Tibial nerve (tissue), 4 donors: Measurements from ENCODE around the gene PLXNB1. TPM values are rescaled to one million over a fixed set of nuclear protein-coding genes. Genes with fewer than 3 reads are reported as not detected.

ENCODE experiments used
- DNase-seq, 2 donors: peaks; one replicate each; pipeline ENCODE4 v3.0.0-alpha.2; 2019; ENCODE audit warnings: low spot score in 2 of 2
- H3K27ac ChIP-seq, 4 donors: fragments of 200-600 bp; sonication (generic) in 3 of 4; one replicate each; pipeline ENCODE4 v1.5.1; 2017 to 2019; ENCODE audit warnings: mild to moderate bottlenecking in 1 of 4
- H3K27me3 ChIP-seq, 2 donors: fragments of 200-600 bp; sonication (generic) in 1 of 2; one replicate each; pipeline versions ENCODE4 v1.5.1 to v1.6.0; 2017 to 2019
- H3K36me3 ChIP-seq, 3 donors: fragments of 200-600 bp; sonication (generic); one replicate each; pipeline ENCODE4 v1.5.1; 2018 to 2019
- H3K4me1 ChIP-seq, 4 donors: fragments of 200-600 bp; sonication (generic) in 3 of 4; one replicate each; pipeline ENCODE4 v1.5.1; 2017 to 2019
- H3K4me3 ChIP-seq, 4 donors: fragments of 200-600 bp; sonication (generic) in 3 of 4; one replicate each; pipeline ENCODE4 v1.5.1; 2017 to 2019; ENCODE audit warnings: mild to moderate bottlenecking in 1 of 4, moderate library complexity in 1 of 4
- H3K9me3 ChIP-seq, 4 donors: fragments of 200-600 bp; sonication (generic) in 3 of 4; one replicate each; pipeline ENCODE4 v1.5.1; 2017 to 2019
- EP300 ChIP-seq, 2 donors: sonication (generic); formaldehyde crosslinking; IDR thresholded peaks; one replicate each; pipeline ENCODE4 v1.6.1; 2017; ENCODE audit warnings: antibody characterized with exemption in 2 of 2, mild to moderate bottlenecking in 1 of 2
- POLR2A ChIP-seq, 2 donors: fragments of 450-650 bp; IDR thresholded peaks; one replicate each; pipeline ENCODE4 v1.6.1; 2017; ENCODE audit warnings: antibody characterized with exemption in 2 of 2, mild to moderate bottlenecking in 2 of 2, moderate library complexity in 2 of 2
- WGBS, 2 donors: methylation state at CpG; one replicate each; pipeline ENCODE4 v1.1.5; 2018; 5-methylcytosine and 5-hydroxymethylcytosine counted together
- total RNA-seq, 4 donors: library from RNA; depleted of rRNA; stranded (reverse); fragments of >200 nt; gene quantifications; one replicate each; pipeline ENCODE4 v1.1.0, GENCODE V29; 2016
- TF ChIP-seq, protein P1 (sequence below), 5 experiments: fragments of 200-600 bp in 3 of 5; fragments of 450-650 bp in 2 of 5; sonication (generic) in 3 of 5; IDR thresholded peaks; one replicate each; pipeline ENCODE4 v1.5.1; 2016 to 2019; ENCODE audit warnings: antibody characterized with exemption in 5 of 5, mild to moderate bottlenecking in 3 of 5, moderate library complexity in 2 of 5

PLXNB1 gene
- total RNA-seq, 4 donors from 2014 or later, result 216 to 379 (median 339) TPM

DNA sequence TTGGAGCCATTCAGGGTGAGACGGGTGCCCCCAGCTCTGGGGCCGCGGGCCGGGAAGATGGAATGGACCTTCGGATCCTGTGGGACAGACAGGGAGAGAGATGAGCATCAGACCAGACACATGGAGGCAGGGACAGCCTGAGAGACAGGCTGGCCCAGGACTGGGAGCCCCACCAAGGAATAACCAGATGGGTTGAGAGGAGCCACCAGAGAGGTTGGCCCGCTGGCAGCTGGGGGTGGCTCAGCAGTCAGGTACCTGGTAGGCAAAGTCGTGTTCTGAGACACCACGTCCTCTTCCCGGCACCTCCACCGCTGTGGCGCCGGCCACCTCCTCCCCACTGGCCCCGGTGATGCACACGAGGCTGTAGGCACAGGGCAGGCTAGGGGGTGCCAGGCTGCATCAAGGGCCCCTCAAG is 13.8 kb downstream of the PLXNB1 start:
- peaks cover 6 to 100% (median 10%) of the 10 kb centered on the region in 3 donors for H3K36me3 ChIP-seq
- no peak for TF ChIP-seq EP300 (IDR thresholded peaks at IDR 0.05)
- TF ChIP-seq, protein P1, sequence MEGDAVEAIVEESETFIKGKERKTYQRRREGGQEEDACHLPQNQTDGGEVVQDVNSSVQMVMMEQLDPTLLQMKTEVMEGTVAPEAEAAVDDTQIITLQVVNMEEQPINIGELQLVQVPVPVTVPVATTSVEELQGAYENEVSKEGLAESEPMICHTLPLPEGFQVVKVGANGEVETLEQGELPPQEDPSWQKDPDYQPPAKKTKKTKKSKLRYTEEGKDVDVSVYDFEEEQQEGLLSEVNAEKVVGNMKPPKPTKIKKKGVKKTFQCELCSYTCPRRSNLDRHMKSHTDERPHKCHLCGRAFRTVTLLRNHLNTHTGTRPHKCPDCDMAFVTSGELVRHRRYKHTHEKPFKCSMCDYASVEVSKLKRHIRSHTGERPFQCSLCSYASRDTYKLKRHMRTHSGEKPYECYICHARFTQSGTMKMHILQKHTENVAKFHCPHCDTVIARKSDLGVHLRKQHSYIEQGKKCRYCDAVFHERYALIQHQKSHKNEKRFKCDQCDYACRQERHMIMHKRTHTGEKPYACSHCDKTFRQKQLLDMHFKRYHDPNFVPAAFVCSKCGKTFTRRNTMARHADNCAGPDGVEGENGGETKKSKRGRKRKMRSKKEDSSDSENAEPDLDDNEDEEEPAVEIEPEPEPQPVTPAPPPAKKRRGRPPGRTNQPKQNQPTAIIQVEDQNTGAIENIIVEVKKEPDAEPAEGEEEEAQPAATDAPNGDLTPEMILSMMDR (IDR thresholded peaks at IDR 0.05), result no peak
- TF ChIP-seq POLR2A (IDR thresholded peaks at IDR 0.05), result no peak
- no peak for DNase-seq
- 86 to 91% methylated on average over 14 of the region's 14 CpGs for WGBS, 2 donors
- H3K27me3 ChIP-seq, result no peaks in the 10 kb centered on the region
- no peaks in the 10 kb centered on the region for H3K9me3 ChIP-seq
- peaks cover 0 to 7% (median 0%) of the 10 kb centered on the region in 4 donors for H3K4me1 ChIP-seq
- no peak overlapping the region for H3K4me3 ChIP-seq
- H3K27ac ChIP-seq, result peak overlapping the region in 2 of 4 donors; percentile 9 to 62

DNA sequence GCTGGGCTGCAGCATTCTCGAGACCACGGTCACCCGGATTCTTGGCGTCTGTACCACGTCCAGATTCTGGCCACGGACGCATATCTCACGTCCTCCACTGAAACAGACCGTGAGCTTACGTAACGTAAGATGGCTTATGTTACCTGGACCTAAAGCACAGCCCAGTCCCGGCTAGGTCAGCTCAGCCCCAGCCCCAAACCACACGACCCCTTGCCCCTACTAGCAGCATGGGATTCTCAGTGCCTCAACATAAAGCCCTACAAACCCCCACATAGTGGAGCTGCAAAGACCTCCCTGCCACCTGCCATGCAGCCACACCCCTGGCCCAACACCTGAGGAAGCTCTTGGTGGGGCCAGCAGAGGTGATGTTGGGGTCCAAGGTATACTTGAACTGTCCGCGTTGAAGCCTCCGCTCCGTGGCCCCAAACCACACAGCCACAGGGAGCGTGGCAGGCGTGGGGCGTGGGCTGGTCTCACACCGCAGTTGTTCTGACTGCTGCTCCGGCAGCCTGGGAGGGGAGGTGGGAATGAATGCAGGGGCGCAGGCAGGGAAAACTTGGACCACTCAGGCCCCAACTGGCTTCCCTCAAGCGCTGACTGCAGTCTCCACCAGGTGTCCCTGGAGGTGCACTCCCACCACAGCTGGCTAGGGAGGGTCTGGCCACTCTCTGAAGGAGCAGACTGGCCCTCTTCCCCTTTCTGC is 14.5 kb downstream of the PLXNB1 start:
- TF ChIP-seq POLR2A (IDR thresholded peaks at IDR 0.05) (no peak), EP300 (IDR thresholded peaks at IDR 0.05) (no peak)
- TF ChIP-seq, protein P1 (IDR thresholded peaks at IDR 0.05), result no peak
- Histone ChIP-seq H3K4me1 (peaks cover 0 to 5% (median 0%) of the 10 kb centered on the region in 4 donors), H3K36me3 (peaks cover 6 to 100% (median 11%) of the 10 kb centered on the region in 3 donors), H3K27me3 (no peaks in the 10 kb centered on the region), H3K27ac (peak overlapping the region in 1 of 4 donors; percentile 62), H3K4me3 (no peak overlapping the region), H3K9me3 (no peaks in the 10 kb centered on the region)
- DNase-seq, result no peak
- 85 to 89% methylated on average over 17 to 24 of the region's 24 CpGs for WGBS, 2 donors

DNA sequence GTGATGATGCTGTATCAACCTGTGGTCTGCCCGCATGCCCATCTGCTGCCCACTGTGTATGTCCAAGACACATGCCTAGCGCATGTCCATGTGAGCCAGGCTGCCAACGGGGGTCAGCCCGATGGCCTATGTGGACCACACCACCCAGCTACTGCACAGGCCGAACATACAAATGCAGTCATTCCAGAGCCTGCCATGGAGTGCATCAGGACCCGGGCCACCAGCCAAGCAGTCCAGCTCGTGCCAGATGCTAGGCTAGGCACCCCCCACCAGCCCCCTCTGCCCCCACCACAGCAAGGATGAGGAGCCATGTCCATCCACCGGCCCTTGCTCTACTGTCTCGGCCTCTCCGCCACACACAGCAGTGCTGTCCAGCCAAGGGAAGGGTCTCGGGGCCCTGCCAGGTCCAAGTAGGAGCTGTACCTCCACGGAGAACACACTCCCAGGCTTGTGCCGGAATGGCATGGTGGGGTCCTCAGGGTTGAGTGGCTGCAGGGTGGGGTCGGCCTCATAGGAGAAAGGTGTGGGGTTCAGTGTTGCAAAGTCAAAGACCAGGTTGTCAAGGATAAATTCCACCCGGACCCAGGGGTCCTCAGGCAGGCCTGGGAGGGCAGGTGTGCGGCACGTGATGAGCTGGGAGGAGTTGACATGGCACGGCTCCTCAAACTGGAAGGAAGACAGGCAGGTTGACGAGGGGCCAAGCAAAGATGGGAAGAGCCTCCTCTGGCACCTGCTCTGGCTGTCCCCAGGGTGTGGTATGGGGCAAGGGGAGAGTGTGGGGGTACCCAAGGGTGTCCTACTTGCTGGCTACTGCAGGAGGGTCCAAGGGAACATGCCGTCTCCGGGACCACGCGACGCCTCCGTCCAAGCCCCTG is 15.3 kb downstream of the PLXNB1 start:
- H3K27me3 ChIP-seq, result no peaks in the 10 kb centered on the region
- no peak for DNase-seq
- H3K36me3 ChIP-seq, result peaks cover 6 to 100% (median 11%) of the 10 kb centered on the region in 3 donors
- WGBS, 2 donors, result 85 to 90% methylated on average over 15 to 22 of the region's 25 CpGs
- peaks cover 0 to 5% (median 0%) of the 10 kb centered on the region in 4 donors for H3K4me1 ChIP-seq
- no peaks in the 10 kb centered on the region for H3K9me3 ChIP-seq
- TF ChIP-seq EP300 (IDR thresholded peaks at IDR 0.05) (no peak), POLR2A (IDR thresholded peaks at IDR 0.05) (no peak)
- TF ChIP-seq, protein P1 (IDR thresholded peaks at IDR 0.05), result no peak
- H3K27ac ChIP-seq, result peak overlapping the region in 1 of 4 donors; percentile 55
- H3K4me3 ChIP-seq, result no peak overlapping the region

DNA sequence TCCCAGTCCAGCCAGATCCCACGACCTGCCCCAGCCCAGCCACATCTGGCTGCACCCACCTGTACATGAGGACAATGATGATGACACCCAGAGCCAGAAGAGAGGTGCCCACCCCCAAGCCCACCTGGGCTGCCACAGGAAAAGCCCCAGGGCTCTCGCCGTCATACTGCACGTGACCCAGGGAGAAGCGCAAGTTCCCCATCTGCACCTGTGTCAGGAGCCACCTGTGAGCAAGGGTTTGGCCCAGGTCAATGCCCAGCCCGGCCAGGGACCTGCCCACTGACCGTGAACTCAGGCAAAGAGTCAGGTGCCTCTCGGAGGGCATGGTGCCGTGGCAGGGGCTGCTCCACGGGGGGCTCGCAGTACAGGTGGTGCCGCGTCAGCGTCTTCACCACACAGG is 16.3 kb downstream of the PLXNB1 start:
- Histone ChIP-seq H3K27ac (peak overlapping the region in 1 of 4 donors; percentile 55), H3K36me3 (peaks cover 6 to 100% (median 11%) of the 10 kb centered on the region in 3 donors), H3K9me3 (no peaks in the 10 kb centered on the region), H3K4me3 (no peak overlapping the region), H3K27me3 (no peaks in the 10 kb centered on the region), H3K4me1 (peaks cover 0 to 5% (median 0%) of the 10 kb centered on the region in 4 donors)
- 91% methylated on average over 10 to 14 of the region's 14 CpGs for WGBS, 2 donors
- TF ChIP-seq POLR2A (IDR thresholded peaks at IDR 0.05) (no peak), EP300 (IDR thresholded peaks at IDR 0.05) (no peak)
- TF ChIP-seq, protein P1 (IDR thresholded peaks at IDR 0.05), result no peak
- DNase-seq, result no peak
